Neuronal stem cell (in vitro differentiated cells): ENCODE measurements around the gene IRF6.

Experiments
- DNase-seq: peaks from one replicate; pipeline ENCODE4 v3.0.0-alpha.2; 2013; ENCODE audit warnings: low spot score
- H2AFZ ChIP-seq: one replicate; pipeline ENCODE4 v1.6.1; 2013; ENCODE audit warnings: mild to moderate bottlenecking, low read length, inconsistent platforms
- H2AK5ac ChIP-seq: 2 replicates; pipeline ENCODE4 v1.6.1; 2013; ENCODE audit warnings: low read depth, mild to moderate bottlenecking, inconsistent platforms, low read length, moderate library complexity, mixed read lengths
- H2BK120ac ChIP-seq: 2 replicates; pipeline ENCODE4 v1.6.1; 2013; ENCODE audit warnings: low read depth, mild to moderate bottlenecking, inconsistent platforms, low read length, moderate library complexity, mixed read lengths
- H2BK12ac ChIP-seq: one replicate; pipeline ENCODE4 v1.6.1; 2013; ENCODE audit warnings: low read length, inconsistent platforms
- H2BK15ac ChIP-seq: 2 replicates; pipeline ENCODE4 v1.6.1; 2013; ENCODE audit warnings: mild to moderate bottlenecking, low read length, inconsistent platforms, mixed read lengths
- H2BK5ac ChIP-seq: one replicate; pipeline ENCODE4 v1.6.1; 2013; ENCODE audit warnings: inconsistent platforms, mild to moderate bottlenecking, low read length, moderate library complexity
- H3K14ac ChIP-seq: one replicate; pipeline ENCODE4 v1.6.1; 2013; ENCODE audit warnings: low read length, inconsistent platforms
- H3K18ac ChIP-seq: 2 replicates; pipeline ENCODE4 v1.6.1; 2013; ENCODE audit warnings: low read length, inconsistent platforms
- H3K23ac ChIP-seq: 2 replicates; pipeline ENCODE4 v1.6.1; 2013; ENCODE audit warnings: low read depth, mild to moderate bottlenecking, mixed read lengths, low read length, inconsistent platforms; ENCODE audit not compliant: poor library complexity
- H3K27ac ChIP-seq: replicated peaks from 3 replicates; pipeline ENCODE4 v1.5.1; 2013; ENCODE audit warnings: low read length, inconsistent platforms
- H3K27me3 ChIP-seq, 3 experiments: 2 replicates each; pipeline ENCODE4 v1.6.1; 2013; ENCODE audit warnings: low read length in 3 of 3, mild to moderate bottlenecking in 2 of 3, inconsistent platforms in 1 of 3, low read depth in 1 of 3, mixed read lengths in 1 of 3, moderate library complexity in 1 of 3; ENCODE audit not compliant: control insufficient read depth in 3 of 3, insufficient read depth in 3 of 3
- H3K36me3 ChIP-seq, 2 donors: replicated peaks in 1 of 2; 2 replicates each; pipeline ENCODE4 v1.6.1; 2013; ENCODE audit warnings: low read length in 2 of 2; ENCODE audit not compliant: control insufficient read depth in 2 of 2, insufficient read depth in 2 of 2
- H3K4ac ChIP-seq: 2 replicates; pipeline ENCODE4 v1.6.1; 2013; ENCODE audit warnings: inconsistent platforms, mild to moderate bottlenecking, low read length, moderate library complexity
- H3K4me1 ChIP-seq, 2 donors: 1 replicate in 1 of 2; 2 replicates in 1 of 2; pipeline ENCODE4 v1.6.1; 2013; ENCODE audit warnings: low read length in 2 of 2, low read depth in 1 of 2; ENCODE audit not compliant: control insufficient read depth in 2 of 2, insufficient read depth in 1 of 2
- H3K4me2 ChIP-seq: one replicate; pipeline ENCODE4 v1.6.1; 2013; ENCODE audit warnings: mild to moderate bottlenecking, low read length, inconsistent platforms; ENCODE audit not compliant: insufficient read depth, poor library complexity, severe bottlenecking
- H3K4me3 ChIP-seq, 2 donors: 2 replicates each; pipeline ENCODE4 v1.5.1; 2013; ENCODE audit warnings: low read length in 2 of 2, mild to moderate bottlenecking in 2 of 2, inconsistent platforms in 1 of 2, moderate library complexity in 1 of 2
- H3K79me1 ChIP-seq: one replicate; pipeline ENCODE4 v1.6.1; 2013; ENCODE audit warnings: low read depth, mild to moderate bottlenecking, inconsistent platforms, low read length, moderate library complexity
- H3K9ac ChIP-seq: one replicate; pipeline ENCODE4 v1.6.1; 2013; ENCODE audit warnings: mild to moderate bottlenecking, low read depth, low read length, inconsistent platforms; ENCODE audit not compliant: poor library complexity
- H3K9me3 ChIP-seq, 2 donors: replicated peaks in 1 of 2; 2 replicates each; pipeline versions ENCODE3 to v1.6.1; 2013; ENCODE audit warnings: low read length in 2 of 2, mild to moderate bottlenecking in 2 of 2, inconsistent platforms in 1 of 2, low read depth in 1 of 2, mixed read lengths in 1 of 2, moderate library complexity in 1 of 2; ENCODE audit not compliant: control insufficient read depth in 2 of 2, insufficient read depth in 1 of 2
- H4K8ac ChIP-seq: one replicate; pipeline ENCODE4 v1.6.1; 2013; ENCODE audit warnings: low read depth, mild to moderate bottlenecking, inconsistent platforms, low read length, moderate library complexity
- H4K91ac ChIP-seq: one replicate; pipeline ENCODE4 v1.6.1; 2013; ENCODE audit warnings: low read length, low read depth, mild to moderate bottlenecking, inconsistent platforms; ENCODE audit not compliant: poor library complexity
- WGBS, 2 donors: extraction: QIAGEN DNeasy Blood & Tissue Kit; methylation state at CpG; one replicate each; pipeline ENCODE4 v1.1.7; 2013; ENCODE audit warnings: missing lambda C conversion rate in 2 of 2, mixed read lengths in 1 of 2; ENCODE audit not compliant: insufficient read length in 2 of 2, insufficient replicate concordance in 1 of 2; ENCODE audit errors: extremely low coverage in 2 of 2; 5-methylcytosine and 5-hydroxymethylcytosine counted together

IRF6 gene

GRCh38 chr1:209853676-209854075 lies 47.7 kb upstream of the IRF6 start:
- Histone ChIP-seq H3K27me3 (no peaks in the 10 kb centered on the region), H3K4ac (no peak overlapping the region), H3K4me2 (no peak overlapping the region), H2BK15ac (no peak overlapping the region), H4K91ac (no peak overlapping the region), H3K23ac (no peak overlapping the region), H3K36me3 (peaks cover 12 to 63% of the 10 kb centered on the region in 2 donors), H3K79me1 (no peaks in the 10 kb centered on the region), H3K27ac (no peak overlapping the region), H3K14ac (no peak overlapping the region), H2BK12ac (no peak overlapping the region), H3K9me3 (no peaks in the 10 kb centered on the region), H4K8ac (no peak overlapping the region), H3K18ac (no peak overlapping the region), H3K9ac (no peak overlapping the region), H3K4me3 (no peak overlapping the region), H2BK5ac (no peak overlapping the region), H3K4me1 (no peaks in the 10 kb centered on the region), H2BK120ac (no peak overlapping the region), H2AK5ac (no peak overlapping the region), H2AFZ (no peak overlapping the region)
- DNase-seq: no peak
- WGBS, 2 donors: no CpG with 5 or more reads among the region's 2 CpGs

GRCh38 chr1:209850342-209850979 lies 44.5 kb upstream of the IRF6 start:
- no peak overlapping the region for H2BK15ac ChIP-seq
- no peak overlapping the region for H4K8ac ChIP-seq
- peaks cover 13 to 82% of the 10 kb centered on the region in 2 donors for H3K36me3 ChIP-seq
- DNase-seq: no peak
- no peaks in the 10 kb centered on the region for H3K27me3 ChIP-seq
- H4K91ac ChIP-seq: no peak overlapping the region
- H2AFZ ChIP-seq: no peak overlapping the region
- H3K4ac ChIP-seq: no peak overlapping the region
- no peak overlapping the region for H2BK120ac ChIP-seq
- no peaks in the 10 kb centered on the region for H3K4me1 ChIP-seq
- H3K9ac ChIP-seq: no peak overlapping the region
- no peak overlapping the region for H3K27ac ChIP-seq
- H2BK12ac ChIP-seq: no peak overlapping the region
- H3K4me2 ChIP-seq: no peak overlapping the region
- H2BK5ac ChIP-seq: no peak overlapping the region
- no peak overlapping the region for H3K4me3 ChIP-seq
- no peaks in the 10 kb centered on the region for H3K79me1 ChIP-seq
- no peak overlapping the region for H3K23ac ChIP-seq
- H3K14ac ChIP-seq: no peak overlapping the region
- WGBS, 2 donors: no CpG with 5 or more reads among the region's 6 CpGs
- H2AK5ac ChIP-seq: no peak overlapping the region
- H3K18ac ChIP-seq: no peak overlapping the region
- no peaks in the 10 kb centered on the region for H3K9me3 ChIP-seq

- no peak overlapping the region for H3K4ac ChIP-seq
- no peaks in the 10 kb centered on the region for H3K4me1 ChIP-seq
- no peak overlapping the region for H3K4me2 ChIP-seq
- DNase-seq: no peak
- H3K36me3 ChIP-seq: peaks cover 14 to 84% of the 10 kb centered on the region in 2 donors
- no peak overlapping the region for H2BK12ac ChIP-seq
- no peak overlapping the region for H2BK5ac ChIP-seq
- H3K9me3 ChIP-seq: no peaks in the 10 kb centered on the region
- H2AK5ac ChIP-seq: no peak overlapping the region
- H2BK120ac ChIP-seq: no peak overlapping the region
- H3K9ac ChIP-seq: no peak overlapping the region
- H3K79me1 ChIP-seq: no peaks in the 10 kb centered on the region
- no peaks in the 10 kb centered on the region for H3K27me3 ChIP-seq
- H2AFZ ChIP-seq: no peak overlapping the region
- H3K27ac ChIP-seq: no peak overlapping the region
- no peak overlapping the region for H3K18ac ChIP-seq
- H4K91ac ChIP-seq: no peak overlapping the region
- H4K8ac ChIP-seq: no peak overlapping the region
- H3K14ac ChIP-seq: no peak overlapping the region
- H2BK15ac ChIP-seq: no peak overlapping the region
- no peak overlapping the region for H3K4me3 ChIP-seq
- no CpG with 5 or more reads among the region's 5 CpGs for WGBS, 2 donors
- no peak overlapping the region for H3K23ac ChIP-seq
These were observed 43.4 kb upstream of the IRF6 start for GRCh38 chr1:209849388-209849787.

DNA sequence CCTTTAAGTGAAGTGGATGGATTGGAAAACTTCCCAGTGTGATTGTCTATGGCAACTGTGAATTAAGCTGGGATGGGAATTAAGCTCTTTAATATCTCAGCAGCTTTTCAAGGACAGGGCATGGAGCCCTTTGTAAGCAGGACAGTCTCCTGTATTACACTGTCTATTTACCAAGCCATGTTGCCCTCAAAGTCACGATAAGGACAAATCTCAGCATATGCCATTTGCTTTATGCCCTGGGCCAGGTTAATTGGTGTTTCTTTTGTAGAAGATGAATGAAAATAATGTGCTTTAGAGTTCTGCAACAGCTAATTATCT lies 39.4 kb upstream of the IRF6 start:
- no peak overlapping the region for H3K4me3 ChIP-seq
- no peak overlapping the region for H4K91ac ChIP-seq
- H2BK15ac ChIP-seq: no peak overlapping the region
- no peak overlapping the region for H3K27ac ChIP-seq
- no peaks in the 10 kb centered on the region for H3K79me1 ChIP-seq
- H3K9me3 ChIP-seq: no peaks in the 10 kb centered on the region
- no peak overlapping the region for H3K4me2 ChIP-seq
- no peak overlapping the region for H2BK5ac ChIP-seq
- H2AK5ac ChIP-seq: no peak overlapping the region
- H3K4me1 ChIP-seq: no peaks in the 10 kb centered on the region
- H3K36me3 ChIP-seq: peaks cover 21 to 84% of the 10 kb centered on the region in 2 donors
- DNase-seq: no peak
- no peak overlapping the region for H3K18ac ChIP-seq
- no peak overlapping the region for H2BK120ac ChIP-seq
- no peak overlapping the region for H3K23ac ChIP-seq
- H3K14ac ChIP-seq: no peak overlapping the region
- no CpG with 5 or more reads among the region's 1 CpG for WGBS, 2 donors
- no peak overlapping the region for H2AFZ ChIP-seq
- no peak overlapping the region for H3K9ac ChIP-seq
- no peak overlapping the region for H2BK12ac ChIP-seq
- no peak overlapping the region for H3K4ac ChIP-seq
- no peaks in the 10 kb centered on the region for H3K27me3 ChIP-seq
- no peak overlapping the region for H4K8ac ChIP-seq
